Left renal pelvis (tissue), 4 donors: ENCODE results near the gene PRICKLE4. TPM values are rescaled to one million over a fixed set of nuclear protein-coding genes. Genes with fewer than 3 reads are reported as not detected.
"Not testable (repeated sequence)": the region's sequence is repeated elsewhere in the genome, so short reads cannot be mapped to it uniquely, and the experiment has no call there.

Source experiments
- DNase-seq, 4 donors: peaks; one replicate each; pipeline ENCODE4 v3.0.0-alpha.2; 2013; ENCODE audit warnings: low read depth in 4 of 4, low spot score in 3 of 4
- polyA plus RNA-seq, 4 donors: library from polyadenylated mRNA; unstranded; fragments of 120-200 nt; gene quantifications; one replicate each; pipeline ENCODE4 v1.2.1, GENCODE V29; 2013; ENCODE audit not compliant: insufficient read length in 4 of 4

PRICKLE4 gene
- polyA plus RNA-seq, 4 donors, result 4.2 to 10.8 (median 5.1) TPM

GRCh38 chr6:41791305-41791704 lies 10.7 kb downstream of the PRICKLE4 start:
- DNase-seq, result no peak

GRCh38 chr6:41791984-41792383 lies 11.4 kb downstream of the PRICKLE4 start:
- no peak for DNase-seq

GRCh38 chr6:41796474-41796873 lies 15.9 kb downstream of the PRICKLE4 start:
- no peak for DNase-seq

- no peak for DNase-seq
Measured at GRCh38 chr6:41798901-41799558, 18.4 kb downstream of the PRICKLE4 start.

GRCh38 chr6:41799559-41799911 lies 19.0 kb downstream of the PRICKLE4 start:
- DNase-seq, result no peak

GRCh38 chr6:41801380-41801779 lies 20.8 kb downstream of the PRICKLE4 start:
- no peak for DNase-seq

- no peak for DNase-seq
Measured at GRCh38 chr6:41805830-41806774, 25.5 kb downstream of the PRICKLE4 start.

GRCh38 chr6:41811095-41811494 lies 30.5 kb downstream of the PRICKLE4 start:
- no peak for DNase-seq

GRCh38 chr6:41811946-41812345 lies 31.4 kb downstream of the PRICKLE4 start:
- DNase-seq, result not testable (repeated sequence)

GRCh38 chr6:41813469-41813868 lies 32.9 kb downstream of the PRICKLE4 start:
- no peak for DNase-seq

- DNase-seq, result no peak
Measured at GRCh38 chr6:41813956-41814355, 33.4 kb downstream of the PRICKLE4 start.

- no peak for DNase-seq
Measured at GRCh38 chr6:41814629-41815028, 34.0 kb downstream of the PRICKLE4 start.

GRCh38 chr6:41815587-41815986 lies 35.0 kb downstream of the PRICKLE4 start:
- no peak for DNase-seq

GRCh38 chr6:41818271-41819054 lies 37.9 kb downstream of the PRICKLE4 start:
- no peak for DNase-seq

GRCh38 chr6:41821266-41821665 lies 40.7 kb downstream of the PRICKLE4 start:
- DNase-seq, result no peak

- no peak for DNase-seq
Measured at GRCh38 chr6:41822021-41822420, 41.4 kb downstream of the PRICKLE4 start.

GRCh38 chr6:41823178-41823577 lies 42.6 kb downstream of the PRICKLE4 start:
- DNase-seq, result no peak

- no peak for DNase-seq
Measured at GRCh38 chr6:41824571-41825569, 44.3 kb downstream of the PRICKLE4 start.

- no peak for DNase-seq
Measured at GRCh38 chr6:41826343-41827022, 45.9 kb downstream of the PRICKLE4 start.
